Activated T-helper 1 cell treated with anti-CD3 and anti-CD28 coated beads, Interleukin-12 subunit alpha, Interleukin-12 subunit beta, Interleukin-2, Interleukin-4 antibody, amounts not matched to agents 30 ng/mL and 10 ng/mL and 1 ng/mL, durations not matched to agents 14 hours and 24 hours and 36 hours (primary cell): ENCODE measurements around the gene UBE2D2. TPM values are rescaled to one million over a fixed set of nuclear protein-coding genes. Genes with fewer than 3 reads are reported as not detected.

Experiments used
- DNase-seq: peaks from one replicate; pipeline ENCODE4 v3.0.0; 2021; ENCODE audit warnings: low spot score
- H3K27ac Mint-ChIP-seq: one replicate; pipeline ENCODE4 v1.8.0; 2021; ENCODE audit warnings: mild to moderate bottlenecking, mixed read lengths
- H3K27me3 Mint-ChIP-seq: one replicate; pipeline ENCODE4 v1.8.0; 2022; ENCODE audit warnings: mild to moderate bottlenecking, moderate library complexity, mixed read lengths; ENCODE audit not compliant: insufficient read depth
- H3K36me3 Mint-ChIP-seq: one replicate; pipeline ENCODE4 v1.8.0; 2021; ENCODE audit warnings: low read depth, mixed read lengths
- H3K4me1 Mint-ChIP-seq: one replicate; pipeline ENCODE4 v1.8.0; 2021; ENCODE audit warnings: low read depth, mixed read lengths
- H3K4me3 Mint-ChIP-seq: one replicate; pipeline ENCODE4 v1.8.0; 2021; ENCODE audit warnings: mild to moderate bottlenecking, moderate library complexity, mixed read lengths
- H3K9me3 Mint-ChIP-seq: one replicate; pipeline ENCODE4 v1.8.0; 2021; ENCODE audit warnings: mixed read lengths
- intact Hi-C: fragments of 100-400 bp; cut with micrococcal nuclease; formaldehyde crosslinking; loops from one replicate; pipeline ENCODE4 v1.15.1; 2024
- total RNA-seq: library from RNA; stranded (reverse); gene quantifications from 2 replicates; pipeline ENCODE4 v1.2.3, GENCODE V29; 2022

Gene UBE2D2
- total RNA-seq, 1 donor from 2014 or later: 265 TPM

DNA sequence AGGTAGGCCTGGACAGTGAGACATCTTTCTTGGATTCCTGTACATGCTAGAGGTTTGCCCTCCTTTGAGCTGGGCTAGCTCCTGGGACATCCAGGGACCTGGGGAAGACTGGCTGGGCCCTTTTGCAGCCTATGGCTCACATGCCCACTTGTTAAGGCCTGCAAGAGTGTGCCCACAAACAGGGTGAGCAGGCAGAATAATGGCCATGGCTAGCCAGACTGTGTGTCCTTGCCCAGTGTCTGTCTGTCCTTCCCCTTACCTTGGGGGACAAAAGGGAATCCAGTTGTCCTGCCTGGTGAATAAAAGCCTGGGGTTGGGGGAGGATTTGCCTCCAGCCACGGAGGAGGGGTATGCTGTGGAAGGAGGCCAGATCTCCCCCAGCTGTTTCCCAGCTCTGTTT, 74.1 kb downstream of the UBE2D2 start:
- Mint-ChIP-seq H3K4me3 (peak overlapping the region; percentile 37), H3K4me1 (peaks cover 41% of the 10 kb centered on the region), H3K36me3 (peaks cover 10% of the 10 kb centered on the region), H3K27ac (peak overlapping the region; percentile 71), H3K9me3 (no peaks in the 10 kb centered on the region), H3K27me3 (no peaks in the 10 kb centered on the region)
- intact Hi-C loops: no loop called here
- DNase-seq: no peak

DNA sequence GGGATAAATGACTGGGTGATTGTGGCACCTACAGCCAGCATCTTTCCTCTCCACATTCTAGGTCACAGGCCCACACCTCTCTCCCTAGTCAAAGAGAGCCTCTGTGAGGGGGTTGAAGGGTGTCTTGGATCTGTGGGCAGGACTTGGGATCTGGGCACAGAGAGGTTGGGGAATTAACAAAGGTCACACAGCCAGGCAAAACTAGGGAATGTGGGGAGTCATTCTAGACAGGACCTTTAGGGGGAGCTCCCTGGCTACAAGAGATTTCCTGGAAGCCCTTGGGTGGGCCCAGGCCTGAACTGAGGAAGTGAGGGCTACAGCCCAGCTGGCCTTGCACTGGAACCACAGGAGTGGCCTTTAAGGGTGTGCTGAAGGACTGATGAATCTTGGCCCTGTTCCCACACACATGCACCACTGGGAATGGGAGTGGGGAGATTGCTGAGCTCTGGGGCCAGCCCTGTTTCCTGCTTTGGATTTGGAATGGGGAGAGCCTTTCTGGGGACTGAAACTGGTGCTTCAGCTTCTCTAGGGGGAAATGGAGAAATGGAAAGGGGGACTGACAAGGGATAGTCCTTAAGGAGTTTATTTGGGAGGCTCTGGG, 74.6 kb downstream of the UBE2D2 start:
- Mint-ChIP-seq H3K9me3 (no peaks in the 10 kb centered on the region), H3K36me3 (peaks cover 9% of the 10 kb centered on the region), H3K4me1 (peaks cover 41% of the 10 kb centered on the region), H3K27ac (peak overlapping the region; percentile 71), H3K27me3 (no peaks in the 10 kb centered on the region), H3K4me3 (peak overlapping the region; percentile 55)
- intact Hi-C loops: loop anchor here (1.0 to 2.0 kb wide), 6 partner anchors 14 to 473 kb away; no protein-coding TSS in a partner anchor
- DNase-seq: no peak

DNA sequence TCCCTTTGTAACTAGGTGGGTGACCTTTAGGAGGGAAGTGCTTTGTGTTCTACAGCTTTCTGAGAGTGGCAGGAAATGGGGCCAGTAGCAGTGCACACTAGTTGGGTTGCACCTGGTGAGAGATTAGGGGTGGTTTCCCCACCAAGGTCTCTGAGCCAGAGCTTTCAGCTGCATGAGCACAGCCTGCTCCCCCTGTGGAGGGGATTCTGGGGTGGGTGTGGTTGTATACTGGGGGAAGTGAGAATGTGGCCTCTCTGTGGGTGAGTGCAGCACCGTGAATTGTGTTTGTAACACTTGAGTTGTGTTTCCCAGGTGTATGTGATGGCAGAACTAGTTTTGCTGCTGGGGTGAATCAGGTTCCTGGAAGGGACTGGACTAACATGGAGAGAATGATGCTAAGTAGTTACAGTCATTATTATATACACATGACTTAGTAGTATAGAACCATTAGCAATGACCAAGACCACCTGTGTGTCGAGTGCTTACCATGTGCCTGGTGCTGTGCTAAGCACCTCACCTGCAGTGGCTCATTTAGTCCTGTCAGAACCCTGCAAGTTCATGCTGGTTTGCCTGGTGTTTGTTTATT, 75.2 kb downstream of the UBE2D2 start:
- DNase-seq: peak; percentile 69
- H3K4me3 Mint-ChIP-seq: peak overlapping the region; percentile 55
- H3K4me1 Mint-ChIP-seq: peaks cover 41% of the 10 kb centered on the region
- H3K27me3 Mint-ChIP-seq: no peaks in the 10 kb centered on the region
- intact Hi-C loops: loop anchor here (1.0 to 2.0 kb wide), 6 partner anchors 13 to 473 kb away; no protein-coding TSS in a partner anchor
- H3K36me3 Mint-ChIP-seq: peaks cover 9% of the 10 kb centered on the region
- no peaks in the 10 kb centered on the region for H3K9me3 Mint-ChIP-seq
- H3K27ac Mint-ChIP-seq: peak overlapping the region; percentile 71

DNA sequence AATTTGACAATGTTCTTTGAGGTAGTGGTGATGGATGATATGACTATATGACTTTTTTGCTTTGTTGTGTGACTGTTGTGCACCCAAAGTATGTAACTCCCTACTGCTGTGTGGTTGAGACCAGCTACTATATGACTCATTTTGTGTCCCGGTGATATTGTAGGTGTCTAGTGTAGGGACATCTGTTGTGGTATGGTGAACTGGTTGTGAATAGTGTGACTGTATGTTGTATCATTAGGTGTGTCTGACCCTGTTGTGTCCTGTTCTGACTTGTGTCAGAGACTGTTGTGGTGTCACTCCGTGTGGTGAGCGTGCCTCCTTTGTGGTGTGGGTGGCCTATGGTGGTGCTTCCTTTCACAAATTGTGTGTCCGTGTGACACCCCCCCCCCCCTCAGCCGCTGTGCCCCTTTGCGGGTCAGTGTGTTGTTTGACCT, 75.9 kb downstream of the UBE2D2 start:
- peak overlapping the region; percentile 55 for H3K4me3 Mint-ChIP-seq
- H3K36me3 Mint-ChIP-seq: peaks cover 11% of the 10 kb centered on the region
- peak; percentile 33 for DNase-seq
- H3K27me3 Mint-ChIP-seq: no peaks in the 10 kb centered on the region
- intact Hi-C loops: loop anchor here (1.0 to 2.0 kb wide), 9 partner anchors 12 to 472 kb away; no protein-coding TSS in a partner anchor
- H3K27ac Mint-ChIP-seq: peak overlapping the region; percentile 55
- H3K9me3 Mint-ChIP-seq: no peaks in the 10 kb centered on the region
- H3K4me1 Mint-ChIP-seq: peaks cover 41% of the 10 kb centered on the region

DNA sequence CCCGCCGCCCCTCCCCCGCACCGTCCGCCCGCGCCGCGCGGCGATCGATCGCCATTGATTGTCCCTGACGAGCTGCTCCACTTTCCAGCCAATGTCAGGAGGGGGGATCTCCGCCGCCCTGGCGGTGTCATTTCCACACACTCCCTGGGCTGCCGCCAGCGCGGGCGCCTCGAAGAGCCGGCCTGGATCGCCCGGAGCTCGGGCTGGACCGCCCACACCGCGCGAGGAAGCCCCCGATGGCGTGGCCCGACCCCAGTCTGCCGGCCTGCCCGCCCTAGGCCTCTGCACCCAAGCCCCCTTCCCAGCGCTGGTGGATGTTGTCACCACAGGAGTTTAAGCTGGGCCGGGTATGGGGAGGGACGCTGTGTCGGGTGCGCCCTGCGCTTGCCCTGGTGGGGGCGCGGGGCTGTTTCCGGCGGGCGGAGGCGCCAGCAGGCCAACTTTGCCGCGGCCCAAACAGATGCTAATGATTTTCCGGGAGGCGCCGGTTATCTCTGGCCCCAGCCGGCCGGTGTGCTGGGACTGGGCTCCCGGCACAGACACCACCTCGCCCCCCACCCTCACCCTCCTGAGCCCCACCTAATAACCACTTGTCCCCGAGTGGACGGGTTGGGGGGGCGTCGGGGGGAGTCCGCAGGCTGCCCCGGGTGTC, 76.4 kb downstream of the UBE2D2 start:
- intact Hi-C loops: loop anchor here (1.0 to 2.0 kb wide), 7 partner anchors 62 to 471 kb away; no protein-coding TSS in a partner anchor
- DNase-seq: peak; percentile 17
- Mint-ChIP-seq H3K4me3 (no peak overlapping the region), H3K27ac (no peak overlapping the region), H3K4me1 (peaks cover 41% of the 10 kb centered on the region), H3K9me3 (no peaks in the 10 kb centered on the region), H3K27me3 (no peaks in the 10 kb centered on the region), H3K36me3 (peaks cover 11% of the 10 kb centered on the region)

DNA sequence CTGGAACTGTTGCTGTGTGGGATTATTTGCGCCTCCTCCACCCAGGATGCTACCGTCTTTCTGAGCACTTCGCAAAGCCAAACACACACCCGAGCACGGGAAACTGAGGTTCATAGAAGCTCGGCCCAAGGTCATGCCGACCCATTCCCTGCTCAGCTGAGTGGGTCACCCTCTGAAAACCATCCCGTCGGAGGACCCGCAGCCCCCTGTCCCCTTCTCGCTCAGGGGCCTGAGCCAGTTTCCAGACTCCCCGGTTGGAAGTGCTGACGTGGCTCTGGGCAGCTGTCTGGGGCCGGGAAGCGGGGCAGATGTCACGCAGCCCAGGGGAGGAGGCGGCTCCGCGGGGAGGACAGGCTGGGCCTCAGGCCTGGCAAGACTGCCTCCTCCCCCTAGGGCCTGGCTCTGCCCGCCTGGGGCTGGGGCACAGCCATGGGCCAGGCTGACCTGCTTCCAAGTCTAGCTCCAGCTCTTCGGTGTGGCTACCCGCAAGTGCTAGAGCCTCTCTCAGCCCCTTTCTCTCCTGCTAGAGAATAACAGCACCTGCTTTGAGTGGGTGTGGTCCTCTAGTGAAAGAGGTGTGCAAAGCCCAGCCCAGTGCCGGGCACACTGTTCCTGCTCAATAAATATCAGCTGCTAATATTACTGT, 77.1 kb downstream of the UBE2D2 start:
- no peak overlapping the region for H3K4me3 Mint-ChIP-seq

DNA sequence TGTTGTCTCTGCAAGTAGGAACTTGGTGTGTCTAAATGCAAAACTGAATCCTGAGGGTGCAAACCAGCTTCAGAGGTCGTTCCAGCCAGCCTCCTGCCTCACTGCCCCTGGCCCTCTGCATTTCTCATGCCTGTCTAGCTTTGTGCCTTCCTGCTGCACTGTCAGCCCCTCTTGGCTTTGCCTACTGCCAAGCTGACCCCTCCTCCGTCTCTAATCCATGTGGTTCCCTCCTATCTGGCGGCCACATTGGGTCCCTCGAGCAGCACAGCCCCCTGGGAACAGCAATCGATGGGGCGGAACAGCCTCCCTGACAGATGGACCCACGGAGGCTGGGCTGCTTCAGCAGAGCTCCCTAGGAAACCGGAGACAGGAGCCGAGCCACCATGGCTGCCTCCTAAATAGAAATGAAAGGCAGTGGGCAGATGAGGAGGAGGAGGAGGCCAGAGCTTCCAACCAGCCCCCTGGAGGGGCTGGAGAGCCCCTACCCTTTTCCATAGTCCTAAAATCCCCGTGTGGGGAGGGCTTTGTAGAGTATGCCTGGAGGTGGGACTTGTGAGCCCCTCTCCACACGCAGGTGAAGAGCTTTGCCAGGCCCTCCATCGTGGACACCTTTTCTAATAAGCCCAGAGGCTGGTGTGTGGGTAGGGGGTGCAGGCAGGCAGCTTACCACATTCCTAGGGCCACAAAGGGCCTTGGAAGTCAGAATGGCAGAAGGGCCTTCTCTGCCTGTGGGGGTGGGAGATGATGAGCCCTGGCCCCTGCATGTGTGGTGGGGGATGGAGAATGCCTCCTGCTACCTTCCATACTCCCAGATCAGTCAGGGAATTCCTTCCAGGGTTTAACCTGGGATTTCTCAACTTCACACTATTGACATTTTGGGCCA, 77.8 kb downstream of the UBE2D2 start:
- intact Hi-C loops: no loop called here
- H3K36me3 Mint-ChIP-seq: peaks cover 8% of the 10 kb centered on the region
- no peak overlapping the region for H3K4me3 Mint-ChIP-seq
- peaks cover 2% of the 10 kb centered on the region for H3K27me3 Mint-ChIP-seq
- no peaks in the 10 kb centered on the region for H3K9me3 Mint-ChIP-seq
- DNase-seq: no peak
- H3K4me1 Mint-ChIP-seq: peaks cover 40% of the 10 kb centered on the region
- no peak overlapping the region for H3K27ac Mint-ChIP-seq

More for the DNA sequence above, 77.1 kb downstream of the UBE2D2 start:
- intact Hi-C loops: no loop called here
- Mint-ChIP-seq H3K36me3 (peaks cover 9% of the 10 kb centered on the region), H3K27me3 (no peaks in the 10 kb centered on the region), H3K9me3 (no peaks in the 10 kb centered on the region), H3K27ac (no peak overlapping the region), H3K4me1 (peaks cover 38% of the 10 kb centered on the region)
- DNase-seq: no peak

DNA sequence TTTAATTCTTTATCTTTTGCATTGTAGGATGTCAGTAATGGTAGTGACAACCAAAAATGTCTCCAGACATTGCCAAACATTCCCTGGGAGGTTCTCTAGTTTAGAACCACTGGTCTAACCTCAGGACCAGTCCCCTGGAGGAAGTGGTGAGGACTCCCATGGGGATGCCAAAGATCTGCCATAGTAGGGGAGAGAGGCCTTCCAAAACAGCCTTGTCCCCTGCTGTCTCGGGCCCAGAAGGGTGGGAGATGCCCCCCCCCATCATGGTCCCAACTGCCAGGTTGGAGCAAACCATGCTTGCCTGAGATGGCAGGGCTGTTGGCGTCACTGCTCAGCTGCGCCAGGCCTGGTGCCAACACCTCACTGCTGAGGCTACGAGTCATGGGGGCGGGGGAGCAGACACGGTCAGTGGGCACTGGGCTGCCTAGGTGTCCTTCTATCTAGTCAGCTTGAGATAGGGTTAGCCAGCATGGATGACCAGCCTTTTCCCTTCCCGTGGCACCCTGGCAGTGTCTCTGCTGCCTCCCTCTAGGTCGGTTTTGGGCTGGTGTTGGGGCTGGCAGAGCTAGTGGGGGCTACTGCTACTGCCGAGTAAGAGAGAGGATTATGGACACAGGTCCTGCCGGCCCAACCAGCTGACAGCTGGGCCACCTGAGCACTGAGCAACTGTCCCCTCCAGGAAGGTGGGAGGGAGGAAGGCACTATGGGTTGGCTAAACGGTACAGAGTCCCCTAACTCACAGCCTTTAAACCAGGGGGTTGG, 78.7 kb downstream of the UBE2D2 start:
- Mint-ChIP-seq H3K27ac (no peak overlapping the region), H3K36me3 (peaks cover 8% of the 10 kb centered on the region), H3K27me3 (peaks cover 2% of the 10 kb centered on the region), H3K4me1 (peaks cover 39% of the 10 kb centered on the region), H3K9me3 (no peaks in the 10 kb centered on the region), H3K4me3 (no peak overlapping the region)
- intact Hi-C loops: no loop called here
- no peak for DNase-seq

DNA sequence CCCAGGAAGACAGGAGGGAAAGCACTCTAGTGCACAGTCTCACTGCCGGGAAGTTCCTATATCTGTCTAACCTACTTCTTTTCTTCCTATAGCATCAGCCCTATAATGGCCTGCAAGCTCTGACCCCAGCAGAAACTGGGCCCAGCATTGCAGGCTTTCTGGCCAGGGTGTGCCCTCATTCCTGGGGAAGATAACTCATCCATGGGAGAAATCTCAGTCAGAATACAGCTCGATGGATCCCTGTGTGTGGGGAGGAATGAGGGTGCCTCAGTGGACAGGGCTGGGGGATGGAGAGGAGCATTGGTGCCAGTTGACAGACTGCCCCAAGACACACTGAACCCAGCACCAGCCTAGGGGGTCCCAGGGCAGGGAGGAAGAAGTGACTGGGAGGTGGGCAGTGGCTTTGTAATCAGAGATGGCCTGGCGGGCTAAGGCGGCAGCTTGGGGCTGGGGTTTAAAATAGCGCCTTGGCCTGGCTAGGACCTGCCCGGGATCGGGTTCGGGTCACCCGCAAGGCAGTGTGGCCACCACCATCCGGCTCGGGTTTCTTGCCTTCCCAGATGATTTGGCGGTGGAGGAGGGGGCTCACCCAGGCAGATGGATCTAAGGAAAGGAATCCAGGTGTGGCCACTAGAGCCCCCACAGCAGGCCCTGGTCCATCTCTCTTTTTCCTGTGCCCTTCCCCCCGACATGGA, 79.4 kb downstream of the UBE2D2 start:
- DNase-seq: no peak
- H3K4me1 Mint-ChIP-seq: peaks cover 32% of the 10 kb centered on the region
- H3K27me3 Mint-ChIP-seq: peaks cover 5% of the 10 kb centered on the region
- peaks cover 8% of the 10 kb centered on the region for H3K36me3 Mint-ChIP-seq
- intact Hi-C loops: no loop called here
- no peak overlapping the region for H3K27ac Mint-ChIP-seq
- H3K4me3 Mint-ChIP-seq: no peak overlapping the region
- H3K9me3 Mint-ChIP-seq: no peaks in the 10 kb centered on the region

DNA sequence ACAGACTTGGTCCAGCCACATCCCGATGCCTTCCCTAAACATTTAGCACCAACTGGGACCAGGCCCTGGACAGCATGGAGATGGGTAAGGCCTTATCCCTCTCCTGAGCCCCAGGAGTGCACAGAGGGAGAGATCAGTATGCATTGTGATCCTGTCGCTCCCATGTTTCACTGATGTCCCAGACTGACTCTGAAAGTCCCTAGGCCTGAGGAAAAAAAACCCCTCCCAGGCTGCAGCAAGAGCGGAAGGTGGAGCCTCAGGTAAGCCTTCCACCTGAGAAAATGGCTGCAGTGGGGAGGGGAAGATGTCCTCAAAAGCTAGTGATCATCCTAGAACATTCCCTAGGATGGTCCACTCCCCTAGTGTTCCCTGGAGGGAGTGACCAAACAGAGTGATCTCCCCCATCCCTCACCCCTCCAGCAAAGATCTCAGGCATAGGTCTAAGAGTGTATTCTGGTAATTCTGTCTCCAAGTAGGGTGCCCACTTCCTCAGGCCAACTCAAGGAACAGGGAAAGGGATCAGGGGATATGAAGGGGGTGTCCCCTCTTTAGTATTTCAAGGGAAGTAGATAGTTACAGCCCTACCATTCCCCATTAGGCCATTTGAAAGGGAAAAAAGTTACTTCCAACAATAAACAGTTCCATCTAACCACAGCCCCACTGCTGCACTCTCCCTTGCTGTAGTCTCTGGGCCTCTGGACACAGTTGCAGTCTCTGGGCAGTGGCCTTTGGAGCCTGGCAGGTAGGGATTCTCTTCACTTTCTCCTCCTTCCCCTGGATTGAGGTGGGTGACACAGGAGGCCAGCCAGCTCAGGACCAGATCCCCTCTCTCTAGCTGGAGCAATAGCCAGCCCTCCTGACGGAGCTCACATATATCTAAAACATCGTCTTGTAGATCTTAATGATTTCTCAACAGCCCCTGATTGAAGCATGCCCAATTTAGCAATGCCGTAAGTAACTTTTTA, 80.3 kb downstream of the UBE2D2 start:
- H3K4me1 Mint-ChIP-seq: peaks cover 23% of the 10 kb centered on the region
- no peak overlapping the region for H3K27ac Mint-ChIP-seq
- H3K36me3 Mint-ChIP-seq: peaks cover 8% of the 10 kb centered on the region
- DNase-seq: no peak
- H3K4me3 Mint-ChIP-seq: no peak overlapping the region
- H3K27me3 Mint-ChIP-seq: peaks cover 10% of the 10 kb centered on the region
- intact Hi-C loops: no loop called here
- H3K9me3 Mint-ChIP-seq: no peaks in the 10 kb centered on the region
